Measurements from ENCODE around the gene CNNM2.

CNNM2 gene

GRCh38 chr10:103077020-103077419, 158.9 kb downstream of the CNNM2 start:
- no peak for DNase-seq (ENCODE audit: low spot score)

DNA sequence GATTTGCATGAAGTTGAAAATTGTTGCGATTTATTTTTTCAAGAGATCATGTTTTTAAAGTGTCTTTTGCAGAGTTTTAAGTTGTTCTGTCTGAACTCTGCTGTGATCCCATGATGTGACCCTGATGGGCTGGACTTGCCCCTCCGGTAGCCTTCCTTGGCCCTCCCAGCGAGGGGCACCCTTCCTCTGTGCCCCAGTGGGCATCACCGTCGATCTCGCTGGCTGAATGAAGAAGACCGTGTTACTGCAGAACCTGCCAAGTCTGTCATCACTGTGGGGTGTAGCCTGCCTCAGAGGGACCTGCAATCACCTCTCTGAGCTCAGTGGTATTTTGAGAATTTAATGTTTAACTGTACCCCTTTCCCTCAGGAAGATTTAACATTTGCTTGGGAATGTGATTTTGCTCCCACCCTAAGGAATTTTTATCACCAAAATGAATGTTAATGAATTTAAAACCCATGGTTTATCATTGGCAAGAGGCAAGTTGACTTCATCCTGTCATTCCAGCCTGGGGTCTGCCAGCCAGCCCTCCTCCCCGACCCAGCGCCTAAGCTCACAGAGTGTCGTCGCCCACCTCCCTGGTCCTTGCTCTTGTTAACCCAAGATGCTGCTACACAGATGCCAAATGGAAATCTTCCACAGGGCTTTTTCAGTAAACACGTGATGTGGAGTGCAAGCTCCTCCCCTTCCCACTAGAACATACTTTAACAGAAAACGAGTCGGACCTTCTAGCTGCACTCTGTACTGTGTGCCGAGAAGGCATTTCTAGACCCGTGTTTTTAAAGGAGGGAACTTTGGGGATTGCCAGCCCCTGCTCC, 159.6 kb downstream of the CNNM2 start:
- DNase-seq (ENCODE audit: low spot score): no peak

DNA sequence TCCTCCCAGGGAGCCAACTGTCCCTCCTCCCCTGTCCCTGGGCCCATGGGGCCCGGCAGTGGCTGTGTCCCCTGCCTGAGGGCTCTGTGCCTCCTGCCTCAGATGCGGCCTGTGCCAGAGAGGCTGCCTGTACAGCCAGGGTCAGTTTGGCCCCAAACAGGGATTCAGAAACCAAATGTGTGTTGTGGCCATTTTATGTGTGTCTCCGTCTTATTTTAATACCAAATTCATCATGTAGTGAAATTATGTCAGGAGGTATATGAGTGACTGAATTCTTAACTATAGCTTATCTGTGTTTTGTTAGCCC, 160.2 kb downstream of the CNNM2 start:
- no peak for DNase-seq (ENCODE audit: low spot score)

DNA sequence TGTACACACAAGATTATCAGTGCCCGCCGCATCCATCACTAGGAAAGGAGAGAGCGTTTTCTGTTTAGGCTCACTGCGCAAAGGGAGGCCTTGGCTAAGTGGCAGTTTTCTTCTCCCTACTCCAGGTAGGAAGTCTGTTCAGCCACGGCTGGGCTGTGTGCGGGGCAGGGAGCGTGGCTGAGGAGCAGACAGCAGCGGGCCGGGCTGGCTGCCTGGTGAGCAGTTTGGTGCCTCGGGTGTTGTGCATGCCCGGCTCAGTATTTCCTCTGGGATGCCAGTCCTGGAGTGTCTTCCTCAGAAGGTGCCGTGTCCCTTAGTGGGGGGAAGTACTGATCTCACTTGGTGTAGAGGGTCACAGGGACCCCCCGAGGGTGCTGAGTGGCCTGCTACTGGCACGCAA, 160.6 kb downstream of the CNNM2 start:
- DNase-seq (ENCODE audit: low spot score): no peak

GRCh38 chr10:103079100-103079499, 161.0 kb downstream of the CNNM2 start:
- DNase-seq (ENCODE audit: low spot score): no peak

DNA sequence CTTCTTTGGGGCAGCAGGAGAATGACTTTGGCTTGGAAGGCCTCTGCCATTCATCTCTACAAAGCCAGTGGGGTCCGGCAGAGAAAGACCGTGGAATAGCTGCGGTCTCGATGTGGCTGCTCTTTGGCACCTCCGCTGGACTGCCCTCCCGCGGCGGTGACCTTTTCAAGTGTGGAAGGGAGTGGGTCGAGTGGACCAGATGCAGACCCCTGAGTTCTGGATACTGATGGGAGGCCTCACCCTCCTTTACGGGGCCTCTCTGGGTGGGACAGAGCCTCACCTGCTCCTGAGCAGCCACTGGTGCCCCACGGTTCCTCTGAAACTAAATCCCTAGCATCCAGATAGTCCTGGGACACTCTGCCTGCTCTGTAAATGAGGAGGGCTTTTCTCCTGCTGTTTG, 161.9 kb downstream of the CNNM2 start:
- no peak for DNase-seq (ENCODE audit: low spot score)

- no peak for DNase-seq (ENCODE audit: low spot score)
These were observed 162.9 kb downstream of the CNNM2 start for GRCh38 chr10:103080891-103081581.

DNA sequence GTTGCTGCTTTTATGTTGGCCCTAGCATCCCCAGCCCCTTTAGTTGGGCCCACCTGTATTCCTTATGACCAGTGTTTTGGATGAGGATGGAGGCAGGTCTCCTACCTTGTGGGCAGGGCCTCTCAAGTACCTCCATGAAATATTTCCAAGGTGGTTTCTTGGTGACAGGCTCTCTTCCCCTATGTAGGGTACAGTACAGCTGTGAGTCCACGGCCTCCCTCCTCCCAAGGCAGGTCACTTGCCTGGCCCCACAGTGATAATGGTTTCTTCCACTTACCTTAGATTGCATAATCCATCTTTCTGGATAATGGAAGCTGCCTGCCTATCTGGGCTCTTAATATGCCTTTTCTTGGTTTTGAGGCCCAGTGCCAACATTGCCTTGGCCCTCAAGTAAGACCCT, 164.6 kb downstream of the CNNM2 start:
- no peak for DNase-seq (ENCODE audit: low spot score)

DNA sequence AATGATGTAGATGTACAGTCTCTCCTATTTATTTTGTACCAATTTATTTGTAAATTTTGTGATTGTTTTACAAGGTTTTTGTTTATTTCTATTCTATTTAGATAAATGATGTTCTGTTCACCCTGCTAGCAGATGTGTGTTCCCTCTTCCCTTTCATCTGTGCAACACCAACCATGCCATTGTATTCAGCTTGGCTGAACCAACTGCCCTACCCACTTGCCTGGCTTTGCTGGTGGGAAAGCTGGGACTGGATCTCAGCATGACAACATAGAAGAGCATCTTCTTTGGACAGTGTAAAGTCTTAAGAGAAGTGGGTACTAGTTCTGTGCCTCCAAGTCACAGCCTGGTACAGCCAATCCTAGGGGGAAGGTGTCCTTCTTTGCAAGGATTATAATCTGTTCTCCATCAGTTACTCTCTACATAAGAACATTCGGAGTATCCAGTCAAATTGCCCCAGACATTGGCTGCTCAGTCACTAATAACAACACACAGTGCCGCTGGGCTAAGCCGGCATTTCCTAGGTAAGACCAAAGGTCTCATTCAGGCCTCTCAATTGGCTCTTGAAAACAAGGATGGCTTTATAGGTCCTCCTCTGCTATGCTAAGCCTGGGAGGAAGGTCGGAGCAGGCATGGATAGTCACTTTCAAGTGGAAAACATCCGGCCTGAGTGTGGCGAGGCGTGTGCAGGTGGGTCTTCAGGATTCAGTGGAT, 165.3 kb downstream of the CNNM2 start:
- no peak for DNase-seq (ENCODE audit: low spot score)

- DNase-seq (ENCODE audit: low spot score): no peak
These were observed 165.9 kb downstream of the CNNM2 start for GRCh38 chr10:103083977-103084320.

- DNase-seq (ENCODE audit: low spot score): no peak
These were observed 168.2 kb downstream of the CNNM2 start for GRCh38 chr10:103086261-103086660.

- no peak for DNase-seq (ENCODE audit: low spot score)
These were observed 168.7 kb downstream of the CNNM2 start for GRCh38 chr10:103086799-103087198.

DNA sequence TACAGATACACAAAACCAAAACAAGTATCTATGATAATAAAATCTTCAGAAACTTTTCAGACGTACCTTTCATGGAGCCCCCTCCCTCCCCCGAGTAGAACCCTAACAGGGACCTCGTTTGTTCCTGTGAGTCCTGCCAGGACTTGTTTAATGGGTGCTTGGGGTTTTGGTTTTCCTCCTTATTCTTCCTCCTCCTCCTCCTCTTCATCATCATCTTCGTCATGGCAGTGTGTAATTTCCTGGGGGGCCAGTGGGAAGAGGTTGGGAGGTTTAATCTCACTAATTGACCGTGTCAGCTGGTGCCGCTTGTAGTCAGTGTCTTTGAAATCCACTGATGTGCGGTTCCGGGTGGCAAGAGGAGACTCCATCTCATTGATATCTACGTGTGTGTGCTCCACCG, 171.4 kb downstream of the CNNM2 start:
- no peak for DNase-seq (ENCODE audit: low spot score)

DNA sequence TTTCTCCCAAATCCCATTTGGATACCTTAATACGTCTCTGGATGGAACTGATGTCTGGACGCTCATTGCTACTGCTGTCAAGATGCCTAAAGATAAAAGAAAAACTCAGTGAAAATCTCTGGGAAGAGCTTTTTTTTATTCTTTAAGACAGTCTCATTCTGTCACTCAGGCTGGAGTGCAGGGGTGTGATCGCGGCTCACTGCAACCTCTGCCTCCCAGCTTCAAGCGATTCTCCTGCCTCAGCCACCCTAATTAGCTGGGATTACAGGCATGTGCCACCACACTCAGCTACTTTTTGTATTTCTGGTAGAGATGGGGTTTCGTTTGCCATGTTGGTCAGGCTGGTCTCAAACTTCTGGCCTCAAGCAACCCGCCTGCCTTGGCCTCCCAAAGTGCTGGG, 172.8 kb downstream of the CNNM2 start:
- DNase-seq (ENCODE audit: low spot score): no peak

DNA sequence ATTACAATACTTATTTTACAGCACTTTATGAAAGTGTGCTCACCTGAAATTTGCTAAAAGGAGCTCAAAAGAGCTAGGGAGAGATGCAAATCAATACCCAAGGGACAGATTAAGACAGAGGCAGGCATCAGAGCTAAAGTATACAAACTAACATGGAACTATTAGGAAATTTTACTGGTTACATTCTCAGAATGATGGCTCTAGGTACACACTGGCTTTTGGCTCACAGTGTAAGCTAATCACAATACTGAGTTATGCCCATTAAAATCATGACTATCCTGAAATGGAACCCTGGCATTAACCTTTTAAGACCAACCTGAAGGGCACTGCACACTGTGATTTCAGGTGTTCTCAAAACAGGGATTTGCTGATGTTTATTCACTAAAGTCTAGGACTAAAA, 176.9 kb downstream of the CNNM2 start:
- no peak for DNase-seq (ENCODE audit: low spot score)

GRCh38 chr10:103096130-103096529, 178.0 kb downstream of the CNNM2 start:
- no peak for DNase-seq (ENCODE audit: low spot score)

DNA sequence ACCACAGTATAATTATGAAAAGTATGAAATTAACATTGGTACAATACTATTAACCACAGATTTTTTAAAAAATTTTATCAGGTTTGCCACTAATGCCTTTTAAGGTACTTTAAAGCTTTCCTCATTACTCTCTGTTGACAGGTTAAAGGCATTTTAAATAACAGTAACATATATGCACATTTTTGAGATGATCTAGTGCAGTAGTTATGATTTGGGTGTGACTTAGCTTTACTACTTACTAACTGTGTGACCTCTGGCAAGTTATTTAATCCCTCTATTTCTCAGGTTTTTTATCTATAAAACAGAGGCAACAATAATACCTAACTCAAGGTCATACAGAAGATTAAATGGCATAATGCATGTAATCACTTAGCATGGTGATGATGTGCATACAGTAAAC, 180.1 kb downstream of the CNNM2 start:
- no peak for DNase-seq (ENCODE audit: low spot score)

DNA sequence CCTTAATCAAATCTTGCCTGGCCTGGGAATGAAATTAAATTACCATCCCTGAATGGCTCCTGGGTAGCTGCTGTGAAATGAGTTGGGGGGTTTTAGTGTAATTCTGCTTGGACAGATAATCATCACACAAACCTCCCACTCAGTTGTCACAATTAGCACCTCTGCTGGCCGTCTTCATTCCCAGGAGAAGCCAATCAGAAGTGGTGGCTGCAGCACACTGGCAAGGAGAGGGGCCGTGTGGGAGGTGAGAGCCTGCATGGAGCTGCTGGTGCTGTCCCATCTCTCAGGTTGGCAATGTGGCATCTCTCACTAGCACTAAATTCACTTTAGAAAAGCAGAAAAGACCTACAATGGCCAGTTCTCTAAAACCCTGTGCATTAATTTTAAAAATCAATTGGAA, 182.5 kb downstream of the CNNM2 start:
- no peak for DNase-seq (ENCODE audit: low spot score)

DNA sequence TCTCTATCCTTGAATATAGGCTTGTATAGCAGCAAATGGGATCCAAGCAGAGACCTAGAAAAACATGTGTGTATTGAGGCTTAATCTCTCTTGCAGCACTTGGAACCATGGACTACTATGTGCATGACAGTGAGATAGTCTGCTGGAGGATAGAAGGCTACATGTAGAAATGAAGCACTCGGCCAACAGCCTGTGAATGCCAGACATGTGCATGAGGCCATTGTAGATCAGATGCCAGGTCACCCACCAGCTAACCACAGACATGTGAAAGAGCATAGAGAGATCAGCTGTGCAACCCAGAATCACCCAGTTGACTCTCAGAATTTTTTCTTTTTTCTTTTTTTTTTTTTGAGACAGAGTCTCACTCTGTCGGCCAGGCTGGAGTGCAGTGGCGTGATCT, 184.1 kb downstream of the CNNM2 start:
- DNase-seq (ENCODE audit: low spot score): no peak

DNA sequence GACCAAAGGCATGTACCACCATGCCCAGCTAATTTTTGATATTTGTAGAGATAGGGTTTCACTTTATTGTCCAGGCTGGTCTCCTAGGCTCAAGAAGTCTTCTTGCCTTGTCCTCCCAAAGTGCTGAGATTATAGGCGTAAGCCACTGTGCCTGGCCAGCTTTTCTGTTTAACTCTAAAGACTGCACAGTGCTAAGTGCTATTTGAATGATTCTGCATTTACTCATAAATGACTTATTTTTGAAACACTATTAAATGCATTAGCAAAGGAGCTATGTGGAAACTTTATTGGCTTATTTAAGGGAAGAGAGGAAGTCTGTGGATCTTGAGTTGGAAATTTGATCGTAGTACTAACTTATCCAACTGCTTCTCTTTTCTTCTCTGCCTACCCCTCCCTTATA, 185.9 kb downstream of the CNNM2 start:
- DNase-seq (ENCODE audit: low spot score): no peak

DNA sequence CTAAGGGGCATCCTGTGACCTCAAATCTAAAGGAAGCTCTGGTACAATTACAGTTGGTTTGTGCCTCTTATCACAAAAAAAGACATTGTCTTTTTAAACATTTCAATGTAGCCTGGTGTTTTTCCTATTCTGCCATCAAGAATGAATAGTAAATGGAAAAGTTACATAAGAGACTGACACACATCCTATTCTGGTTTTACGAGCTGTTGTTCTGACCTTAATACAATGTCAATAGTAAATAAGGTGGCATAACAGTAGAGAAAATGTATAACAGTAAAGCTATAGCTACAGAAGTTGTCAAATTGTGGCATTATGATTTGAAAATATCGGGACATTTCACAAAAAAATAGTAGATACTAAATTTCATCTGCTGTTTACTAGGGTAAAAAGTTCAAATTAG, 186.6 kb downstream of the CNNM2 start:
- no peak for DNase-seq (ENCODE audit: low spot score)

DNA sequence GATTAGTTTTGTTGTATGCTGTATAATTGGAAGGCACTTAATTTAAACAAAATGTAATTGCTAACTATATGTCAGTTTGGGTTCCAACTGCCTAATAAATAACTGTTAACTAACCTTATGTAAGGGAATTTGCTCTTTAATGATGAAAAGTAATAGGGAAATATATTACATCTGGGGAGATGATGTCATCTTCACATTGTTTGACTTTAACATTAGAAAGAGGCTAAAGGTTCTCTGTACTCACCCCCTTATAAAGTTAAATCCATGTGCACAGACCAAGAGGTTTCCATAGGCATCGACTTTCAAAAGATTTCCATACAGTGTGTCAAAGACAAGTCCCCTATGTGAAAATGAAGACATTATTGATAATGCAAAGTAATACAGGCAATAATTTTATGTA, 187.4 kb downstream of the CNNM2 start:
- DNase-seq (ENCODE audit: low spot score): no peak

GRCh38 chr10:103106539-103106938, 188.4 kb downstream of the CNNM2 start:
- DNase-seq (ENCODE audit: low spot score): no peak
